RPMI8226 (cell line): Measurements from ENCODE around the gene TTC21B.
"Not testable (repeated sequence)": the region's sequence is repeated elsewhere in the genome, so short reads cannot be mapped to it uniquely, and the experiment has no call there.

ENCODE experiments used
- DNase-seq: peaks from one replicate; pipeline ENCODE4 v3.0.0-alpha.2; 2015

Gene TTC21B

DNA sequence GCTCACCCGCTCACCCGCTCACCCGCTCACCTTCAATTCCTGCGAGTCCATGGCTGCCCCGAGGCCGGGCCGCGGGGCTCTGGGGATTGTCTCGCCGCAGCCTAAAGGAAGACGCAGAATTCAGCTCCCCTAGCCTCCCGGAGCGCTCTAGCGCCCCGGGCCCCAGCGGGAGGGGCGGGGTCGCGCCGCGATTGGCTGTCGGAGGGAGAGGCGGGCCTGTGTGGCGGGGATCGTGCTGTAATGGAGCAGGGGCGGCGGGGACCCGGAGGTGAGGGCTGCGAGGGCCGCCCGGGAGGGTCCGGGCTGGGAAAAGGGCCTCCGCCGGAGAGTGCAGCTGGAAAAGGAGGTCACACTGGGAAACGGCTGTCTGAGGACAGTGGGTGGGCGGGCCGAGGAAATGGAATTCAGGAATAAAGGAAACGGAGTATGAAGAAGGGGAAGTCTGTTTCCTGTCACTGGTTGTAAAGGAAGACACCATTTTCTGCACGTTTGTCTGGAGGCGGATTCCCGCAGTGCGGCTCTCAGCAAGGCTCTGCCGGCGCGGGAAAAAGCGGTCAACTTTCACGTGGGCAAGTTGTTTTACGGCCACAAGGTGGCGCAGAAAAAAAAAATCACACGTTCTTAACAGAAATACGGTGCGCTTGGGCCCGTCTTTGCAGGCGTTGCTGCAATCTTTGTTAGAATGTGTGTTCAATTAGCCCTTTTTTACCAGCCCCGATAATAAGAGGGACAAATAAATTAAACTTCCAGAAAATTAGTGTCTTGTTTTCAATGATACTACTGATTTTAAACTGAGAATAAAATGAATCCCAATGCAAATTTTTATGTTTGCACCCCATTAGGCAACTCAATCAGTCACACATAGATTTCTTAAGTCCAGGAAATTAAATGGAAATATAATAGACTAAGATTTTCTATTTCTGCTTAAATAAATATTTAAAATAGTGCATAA lies at the start of gene TTC21B:
TTC21B (minus strand) TSS at position 122 of the 952 bp plus-strand sequence; CDS start at position 51, 71 bp downstream.
- peak; percentile 95 for DNase-seq

DNA sequence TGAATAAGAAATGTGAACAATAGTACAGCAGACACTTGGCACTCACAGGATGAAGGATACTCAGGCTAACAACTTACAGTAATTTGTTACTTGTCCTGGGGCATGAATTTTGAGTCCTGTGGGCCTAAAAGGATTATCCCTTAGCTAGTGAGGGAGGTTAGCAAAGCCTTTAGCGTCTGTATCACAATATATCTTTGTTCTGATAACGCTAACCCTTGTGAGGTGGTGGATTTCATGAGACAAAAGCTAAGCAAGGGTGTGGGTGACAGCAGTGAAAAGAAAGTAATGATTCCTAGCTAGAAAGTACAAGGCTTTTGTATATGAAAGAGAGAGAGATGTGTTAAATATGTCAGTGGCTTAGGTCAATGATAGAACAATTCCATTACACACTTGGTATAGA lies 46.8 kb upstream of the TTC21B start:
- DNase-seq, result no peak

DNA sequence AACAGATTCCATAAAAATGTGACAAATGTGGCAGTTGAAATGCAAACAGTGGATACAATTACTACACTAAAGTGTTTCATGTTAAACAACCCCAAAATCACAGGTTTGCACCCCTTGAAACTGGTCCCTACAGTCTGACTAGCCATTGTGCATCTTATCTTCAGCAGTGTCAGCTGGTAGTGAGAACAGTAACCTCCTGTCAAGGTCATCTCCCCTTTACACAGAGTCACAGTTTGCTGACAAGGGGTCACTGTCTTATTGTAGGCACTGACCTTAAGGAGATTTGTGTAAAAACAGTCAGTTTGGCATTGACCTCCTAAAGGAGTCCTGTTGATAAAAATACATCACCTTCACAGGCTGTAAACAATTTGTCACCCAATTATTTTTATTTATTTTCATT lies 37.3 kb upstream of the TTC21B start:
- no peak for DNase-seq

DNA sequence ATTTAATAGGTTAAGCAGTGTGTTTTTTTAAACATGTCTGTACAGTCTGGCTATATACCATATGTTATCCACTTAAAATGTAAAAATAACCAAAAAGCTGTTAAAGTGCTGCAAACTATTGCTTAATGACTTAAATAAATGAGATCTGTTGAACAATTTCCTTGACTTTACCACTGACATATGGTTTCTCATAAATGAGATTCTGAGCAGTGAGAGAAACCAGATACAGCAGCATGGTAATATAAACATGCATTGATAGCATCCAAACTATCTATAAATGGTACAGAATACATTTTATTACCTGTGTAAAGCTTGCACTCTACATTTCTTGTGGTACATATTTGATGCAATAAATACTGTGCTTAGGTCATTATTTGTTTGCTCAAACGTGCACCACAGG lies 36.3 kb upstream of the TTC21B start:
- no peak for DNase-seq

DNA sequence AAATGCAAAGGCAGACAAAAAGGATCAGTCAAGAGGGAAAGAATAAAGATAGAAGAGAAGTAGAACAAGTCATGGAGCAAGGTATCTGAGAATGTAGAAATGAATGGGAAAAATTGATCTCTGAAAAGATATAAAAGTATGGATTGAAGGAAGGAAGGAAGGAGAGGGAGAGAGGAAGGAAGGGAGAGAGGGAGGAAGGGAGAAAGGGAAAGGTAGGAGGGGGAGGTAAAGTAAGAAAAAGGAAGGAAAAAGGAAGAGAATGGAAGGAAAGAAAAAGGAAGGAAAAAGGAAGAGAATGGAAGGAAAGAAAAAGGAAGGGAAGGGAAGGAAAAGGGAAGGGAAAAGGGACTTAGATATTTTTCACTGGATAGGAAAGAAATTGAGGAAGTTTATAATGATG lies 31.5 kb upstream of the TTC21B start:
- no peak for DNase-seq

DNA sequence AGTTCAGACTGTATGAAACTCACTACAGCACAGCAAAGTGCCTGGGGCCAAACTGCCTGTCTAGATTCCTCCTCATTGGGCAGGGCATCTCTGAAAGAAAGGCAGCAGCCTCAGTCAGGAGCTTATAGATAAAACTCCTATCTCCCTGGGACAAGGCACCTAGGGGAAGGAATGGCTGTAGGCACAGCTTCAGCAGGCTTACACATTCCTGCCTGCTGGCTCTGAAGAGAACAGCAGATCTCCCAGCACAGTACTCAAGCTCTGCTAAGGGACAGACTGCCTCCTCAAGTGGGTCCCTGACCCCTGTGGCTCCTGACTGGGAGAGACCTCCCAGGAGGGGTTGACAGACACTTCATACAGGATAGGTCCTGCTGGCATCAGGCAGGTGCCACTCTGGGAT lies 18.6 kb upstream of the TTC21B start:
- DNase-seq, result not testable (repeated sequence)

DNA sequence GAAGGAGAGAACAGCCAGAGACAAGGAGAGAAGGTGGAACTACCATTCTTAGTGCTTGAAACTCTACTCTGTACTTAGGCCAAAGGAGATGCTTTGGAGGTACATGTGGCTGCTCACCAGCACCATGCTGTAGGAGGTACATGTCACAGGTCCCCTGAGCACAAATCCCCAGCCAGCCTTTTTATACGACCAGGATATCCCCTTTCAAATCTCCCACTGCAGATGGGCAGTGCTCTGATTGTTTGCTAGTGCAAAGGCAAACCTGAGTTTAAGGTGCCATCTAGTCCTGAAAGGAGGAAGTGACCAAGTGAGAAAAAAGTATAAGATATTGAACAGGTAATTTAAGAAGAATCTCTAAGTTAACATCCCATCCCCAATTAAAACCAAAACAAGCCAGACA lies 17.1 kb upstream of the TTC21B start:
- DNase-seq, result no peak

DNA sequence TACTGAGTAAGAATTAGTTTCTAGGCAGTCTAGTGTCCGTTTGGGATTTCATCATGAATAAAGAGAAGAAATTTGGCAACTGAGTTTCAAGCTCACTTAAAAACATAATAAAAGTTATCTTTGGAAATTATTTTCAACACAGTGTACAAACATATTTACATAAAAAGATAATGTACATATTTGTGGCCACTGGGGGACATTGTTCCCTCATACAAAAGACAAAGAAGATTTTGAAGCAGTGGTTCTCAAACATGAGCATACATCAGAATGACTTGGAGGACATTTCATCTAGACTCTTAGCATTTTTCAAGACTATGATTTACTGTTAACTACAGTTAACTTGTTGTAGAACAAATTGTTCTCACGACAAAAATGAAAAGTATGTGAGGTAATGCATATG lies 15.7 kb upstream of the TTC21B start:
- no peak for DNase-seq

DNA sequence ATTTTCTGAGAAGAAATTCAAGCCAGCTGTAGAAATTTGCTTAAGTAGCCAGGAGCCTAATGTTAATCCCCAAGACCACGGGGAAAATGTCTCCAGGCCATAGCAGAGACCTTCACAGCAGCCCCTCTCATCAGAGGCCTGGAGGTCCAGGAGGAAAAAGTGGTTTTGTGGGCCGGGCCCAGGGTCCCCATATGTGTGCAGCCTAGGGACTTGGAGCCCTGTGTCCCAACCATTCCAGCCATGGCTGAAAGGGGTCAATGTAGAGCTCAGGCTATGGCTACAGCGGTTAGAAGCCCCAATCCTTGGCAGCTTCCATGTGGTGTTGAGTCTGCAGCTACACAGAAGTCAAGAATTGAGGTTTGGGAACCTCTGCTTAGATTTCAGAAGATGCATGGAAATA lies 14.2 kb upstream of the TTC21B start:
- no peak for DNase-seq

DNA sequence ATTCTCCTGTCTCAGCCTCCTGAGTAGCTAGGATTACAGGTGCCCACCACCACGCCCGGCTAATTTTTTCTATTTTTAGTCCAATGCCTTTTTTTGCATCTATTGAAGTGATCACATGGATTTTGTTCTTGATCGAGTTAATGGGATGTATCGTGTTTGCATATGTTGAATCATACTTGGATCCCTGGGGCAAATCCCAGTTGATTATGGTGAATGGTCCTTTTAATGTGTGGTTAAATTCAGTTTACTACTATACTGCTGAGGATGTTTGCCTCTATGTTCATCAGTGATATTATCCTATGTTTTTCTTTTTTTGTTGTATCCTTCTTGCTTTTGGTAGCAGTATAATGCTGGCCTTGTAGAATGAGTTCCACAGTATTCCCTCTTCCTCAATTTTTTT lies 8.2 kb upstream of the TTC21B start:
- no peak for DNase-seq

DNA sequence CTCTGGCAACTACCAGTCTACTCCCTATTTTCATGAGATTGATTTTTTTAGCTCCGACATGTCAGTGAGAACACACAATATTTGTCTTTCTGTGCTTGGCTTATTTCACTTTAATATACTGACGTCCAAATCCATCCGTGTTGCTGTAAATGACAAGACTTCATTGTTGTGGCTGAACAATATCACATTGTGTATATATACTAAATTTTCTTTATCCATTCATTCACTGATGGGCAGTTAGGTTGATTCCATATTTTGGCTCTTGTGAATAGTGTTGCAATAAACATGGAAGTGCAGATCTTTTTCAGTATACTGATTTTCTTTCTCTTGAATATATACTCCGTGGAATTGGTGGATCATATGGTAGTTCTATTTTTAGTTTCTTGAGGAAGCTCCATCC lies 5.8 kb upstream of the TTC21B start:
- DNase-seq, result no peak

DNA sequence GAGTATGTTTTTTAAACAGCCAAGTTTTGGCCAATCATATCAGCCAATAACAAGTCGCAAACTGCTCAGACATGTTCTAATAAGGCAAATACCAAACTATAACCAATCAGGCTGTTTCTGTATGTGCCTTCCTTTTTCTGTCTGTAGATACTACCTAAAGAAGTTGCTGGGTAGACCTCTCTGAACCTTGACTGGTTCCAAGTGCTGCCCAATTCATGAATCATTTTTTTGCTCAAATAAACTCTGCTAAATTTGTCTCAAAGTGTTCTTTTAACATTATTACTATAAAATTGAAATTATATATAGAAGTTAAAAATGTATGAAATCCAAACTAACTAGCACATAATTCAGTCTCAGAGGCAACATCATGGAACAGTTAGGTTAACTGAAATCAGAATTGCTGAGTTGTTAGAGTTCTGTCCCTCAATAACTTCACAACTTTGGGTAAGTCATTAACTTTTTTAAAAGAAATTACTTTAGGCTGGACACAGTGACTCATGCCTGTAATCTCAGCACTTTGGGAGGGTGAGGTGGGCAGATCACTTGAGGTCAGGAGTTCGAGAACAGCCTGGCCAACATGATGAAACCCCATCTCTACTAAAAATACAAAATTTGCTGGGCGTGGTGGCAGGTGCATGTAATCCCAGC lies 4.9 kb upstream of the TTC21B start:
- DNase-seq, result no peak

DNA sequence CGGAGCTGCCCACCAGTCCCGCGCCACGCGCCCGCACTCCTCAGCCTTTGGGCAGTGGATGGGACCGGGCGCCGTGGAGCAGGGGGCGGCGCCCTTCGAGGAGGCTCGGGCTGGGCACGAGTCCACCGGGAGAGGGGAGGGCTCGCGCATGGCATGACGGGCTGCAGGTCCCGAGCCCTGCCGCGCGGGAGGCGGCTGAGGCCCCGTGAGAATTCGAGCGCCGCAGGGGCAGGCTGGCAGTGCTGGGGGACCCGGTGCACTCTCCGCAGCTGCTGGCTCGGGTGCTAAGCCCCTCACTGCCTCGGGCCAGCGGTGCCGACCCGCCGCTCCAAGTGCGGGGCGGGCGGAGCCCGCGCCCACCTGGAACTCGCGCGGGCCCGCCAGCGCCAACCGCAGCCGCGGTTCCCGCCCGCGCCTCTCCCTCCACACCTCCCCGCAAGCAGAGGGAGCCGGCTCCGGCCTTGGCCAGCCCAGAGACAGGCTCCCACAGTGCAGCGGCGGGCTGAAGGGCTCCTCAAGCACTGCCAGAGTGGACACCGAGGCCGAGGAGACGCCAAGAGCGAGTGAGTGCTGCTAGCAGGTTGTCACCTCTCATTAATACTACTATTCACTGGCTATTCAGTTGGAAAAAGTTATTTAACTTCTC lies 3.6 kb upstream of the TTC21B start:
- no peak for DNase-seq

DNA sequence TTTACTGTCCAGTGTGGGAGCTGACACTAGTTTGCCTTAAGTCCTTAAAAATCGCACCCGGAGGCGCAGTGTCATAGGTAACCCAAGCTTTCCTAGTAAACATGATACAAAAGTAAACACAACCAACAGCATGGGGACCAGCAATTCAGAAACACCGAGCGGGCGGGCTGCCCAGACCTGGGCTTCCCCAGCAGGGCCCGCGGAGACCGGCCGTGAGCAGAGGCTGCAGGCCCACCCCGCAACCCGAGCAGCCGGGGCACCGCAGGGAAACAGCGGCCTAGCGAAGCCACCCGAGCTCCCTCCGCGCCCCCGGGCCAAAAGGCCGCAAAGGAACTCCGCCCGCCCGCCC lies 296 bp downstream of the TTC21B start:
- DNase-seq, result no peak

DNA sequence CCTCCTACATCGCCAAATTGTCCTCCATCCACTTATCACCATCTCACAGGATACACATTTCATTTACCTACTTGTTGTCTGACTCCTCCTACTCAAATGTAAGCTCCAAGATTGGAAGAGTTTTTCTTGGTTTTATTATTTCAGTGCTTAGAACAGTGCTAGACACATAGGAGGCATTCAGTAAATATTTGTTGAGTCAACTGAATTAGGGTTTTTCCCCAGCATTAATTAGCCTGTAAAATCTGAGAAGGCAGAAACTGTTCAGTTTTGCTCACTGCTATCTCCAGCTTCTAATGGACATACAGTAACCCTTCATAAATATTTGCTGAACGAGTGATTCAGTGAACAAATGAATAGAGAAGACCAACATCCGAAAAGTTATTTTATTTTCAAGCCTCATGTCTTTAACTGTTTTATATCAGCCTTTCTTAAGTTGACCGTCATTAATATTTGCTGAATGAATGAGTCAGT lies 800 bp downstream of the TTC21B start:
- peak; percentile 14 for DNase-seq

DNA sequence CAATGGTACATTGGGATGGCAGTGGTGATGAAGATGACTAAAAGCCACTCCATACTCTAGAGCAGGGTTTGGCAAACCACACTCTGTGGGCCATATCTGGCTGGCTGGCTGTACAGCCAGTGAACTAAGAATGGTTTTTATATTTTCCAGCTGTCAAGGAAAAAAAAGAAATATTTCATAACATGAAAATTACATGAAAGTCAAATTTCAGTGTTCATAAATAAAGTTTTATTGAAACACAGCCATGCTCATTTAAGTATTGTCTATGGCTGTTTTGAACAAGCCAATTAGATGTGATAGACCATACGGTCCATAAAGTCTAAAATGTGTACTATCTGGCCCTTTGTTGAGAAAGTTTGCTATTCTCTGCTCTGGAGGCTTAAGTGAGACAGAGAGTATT lies 1.5 kb downstream of the TTC21B start:
- no peak for DNase-seq

DNA sequence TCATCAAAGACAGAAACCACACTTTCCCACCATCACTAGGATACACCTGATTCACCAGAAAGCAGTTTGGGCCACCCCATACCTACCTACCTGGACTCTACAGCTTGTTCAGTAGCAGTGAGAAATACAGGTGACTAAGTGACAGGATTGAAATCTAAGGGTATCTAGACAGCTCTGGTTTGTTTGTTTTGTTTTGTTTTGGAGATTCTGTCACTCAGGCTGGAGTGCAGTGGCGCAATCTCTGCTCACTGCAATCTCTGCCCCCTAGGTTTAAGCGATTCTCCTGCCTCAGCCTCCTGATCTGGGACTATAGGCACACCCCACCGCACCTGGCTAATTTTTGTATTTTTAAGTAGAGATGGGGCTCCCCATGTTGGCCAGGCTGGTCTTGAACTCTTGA lies 3.1 kb downstream of the TTC21B start:
- no peak for DNase-seq

DNA sequence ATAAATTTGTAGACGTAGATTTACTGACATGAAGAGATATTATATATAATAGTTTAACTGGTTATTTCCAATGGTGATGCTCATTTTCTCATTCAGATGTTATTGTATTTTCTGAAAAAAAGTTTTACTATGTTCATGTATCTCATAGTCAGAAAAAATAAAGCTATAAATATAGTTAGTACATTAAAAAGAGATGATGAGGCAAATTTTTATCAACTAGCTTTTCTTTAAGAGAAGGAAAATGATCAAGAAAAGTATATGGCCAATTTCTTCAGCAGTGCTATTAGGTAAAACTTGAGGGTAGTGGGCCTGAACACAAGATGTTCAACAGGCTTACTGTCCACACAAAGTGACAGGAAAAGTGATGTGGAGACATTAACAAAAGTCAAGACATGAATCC lies 11.7 kb downstream of the TTC21B start:
- DNase-seq, result no peak

DNA sequence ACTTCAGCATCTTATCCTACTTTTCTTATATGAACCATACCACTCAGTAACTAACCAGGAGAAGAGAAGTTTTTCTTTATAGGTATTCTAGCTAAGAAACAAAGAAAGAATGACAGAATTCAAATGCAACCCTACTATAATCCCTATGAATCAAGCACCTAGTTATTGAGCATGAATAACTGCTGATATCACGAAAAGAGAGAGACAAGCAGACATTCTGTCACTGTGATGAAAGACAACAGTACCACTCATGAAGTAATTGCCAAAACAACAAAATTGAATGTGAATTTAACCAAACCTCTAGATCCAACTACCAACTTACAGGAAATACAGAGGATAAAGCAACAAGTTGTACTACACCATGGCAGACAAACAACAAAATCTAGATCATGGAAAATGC lies 15.3 kb downstream of the TTC21B start:
- DNase-seq, result no peak

DNA sequence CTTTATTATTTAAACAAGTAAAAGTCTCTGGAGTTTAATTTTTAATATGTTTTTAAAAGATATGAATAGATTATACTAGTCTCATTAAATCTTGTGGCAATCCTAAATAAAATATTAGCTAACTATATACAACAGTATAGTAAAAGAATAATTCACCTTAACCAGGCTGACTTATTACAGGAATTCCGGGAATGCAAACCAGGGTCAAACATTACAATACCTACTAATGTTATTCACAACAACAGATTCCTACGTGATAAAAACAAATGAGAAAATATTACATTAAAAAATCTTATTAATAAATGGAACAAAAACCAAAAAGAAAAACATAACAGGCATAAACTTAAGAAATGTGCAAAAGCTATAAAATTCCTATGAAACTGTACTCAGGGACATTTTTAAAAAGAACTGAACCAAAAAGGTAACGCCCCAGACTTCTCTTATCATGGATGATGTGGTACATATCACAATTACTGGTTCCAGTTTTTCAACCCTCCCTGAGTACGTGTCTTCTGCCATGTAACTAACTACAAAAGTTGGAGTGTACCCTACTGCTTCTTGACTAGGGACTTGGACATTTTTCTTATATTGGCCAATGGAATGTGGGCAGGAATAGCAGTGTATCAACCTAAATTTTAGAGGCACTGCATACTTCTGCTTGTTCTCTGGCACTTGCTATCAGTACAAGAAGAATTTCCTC lies 20.2 kb downstream of the TTC21B start:
- no peak for DNase-seq

DNA sequence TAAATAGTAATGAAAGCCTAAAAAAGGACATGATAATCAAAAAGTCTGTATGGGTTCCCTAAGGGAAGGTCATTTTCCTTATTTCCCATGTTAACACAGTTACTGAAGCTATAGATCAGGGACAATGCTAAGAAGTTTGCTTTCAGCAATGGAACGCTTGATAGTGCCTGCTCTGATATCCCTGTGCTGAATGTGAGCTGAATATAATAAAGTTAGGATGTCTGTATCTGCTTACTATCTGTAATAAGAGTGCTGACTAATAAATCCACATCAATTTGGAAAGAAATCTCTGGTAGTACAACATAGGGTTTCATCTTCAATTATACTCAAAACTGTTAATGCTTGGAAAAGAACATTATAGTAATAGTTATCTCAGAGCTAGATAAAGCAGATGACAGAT lies 25.8 kb downstream of the TTC21B start:
- no peak for DNase-seq

DNA sequence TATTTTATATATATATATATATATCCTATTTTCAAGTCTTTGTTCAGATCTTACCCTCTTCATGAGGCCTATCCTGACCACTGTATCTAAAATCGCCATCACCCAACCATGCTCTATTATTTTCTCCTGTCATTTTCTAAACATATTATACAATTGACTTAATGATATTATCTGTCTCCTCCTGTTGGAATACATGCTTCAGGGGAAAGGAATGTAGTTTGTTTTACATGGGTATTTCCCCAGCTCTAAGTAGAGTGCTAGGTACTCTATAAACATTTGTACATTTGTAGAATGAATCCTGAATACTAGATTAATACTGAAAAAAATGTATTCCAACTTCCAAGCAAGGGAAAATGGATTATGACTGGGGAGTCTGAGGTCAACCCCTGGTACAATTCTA lies 26.2 kb downstream of the TTC21B start:
- DNase-seq, result no peak

DNA sequence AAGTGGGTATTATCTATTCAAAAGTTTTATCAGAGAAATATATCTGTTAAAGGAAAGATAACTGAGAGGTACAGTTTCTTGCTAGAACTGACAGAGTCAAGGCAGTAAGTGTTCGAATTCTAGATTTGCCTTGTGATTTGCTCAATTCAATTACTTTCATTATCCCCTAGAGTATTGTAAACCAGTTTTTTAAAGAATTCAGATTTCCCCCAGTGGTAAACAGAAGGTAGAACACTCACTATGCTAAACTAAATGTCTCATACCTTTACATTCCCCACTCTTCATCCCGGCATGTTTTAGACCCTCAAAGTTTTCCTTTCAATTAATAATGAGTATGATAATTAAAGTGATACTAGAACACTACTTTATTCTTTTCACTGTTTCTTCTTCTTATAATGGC lies 28.6 kb downstream of the TTC21B start:
- DNase-seq, result no peak
